COR-L47 (cell line): ENCODE measurements around the gene RPAP3.

ENCODE experiments used
- DNase-seq: peaks from one replicate; lab custom pipeline; 2025; lab: John Stamatoyannopoulos, UW

Gene RPAP3

GRCh38 chr12:47718531-47718930 lies 12.7 kb upstream of the RPAP3 start:
- DNase-seq = no peak

DNA sequence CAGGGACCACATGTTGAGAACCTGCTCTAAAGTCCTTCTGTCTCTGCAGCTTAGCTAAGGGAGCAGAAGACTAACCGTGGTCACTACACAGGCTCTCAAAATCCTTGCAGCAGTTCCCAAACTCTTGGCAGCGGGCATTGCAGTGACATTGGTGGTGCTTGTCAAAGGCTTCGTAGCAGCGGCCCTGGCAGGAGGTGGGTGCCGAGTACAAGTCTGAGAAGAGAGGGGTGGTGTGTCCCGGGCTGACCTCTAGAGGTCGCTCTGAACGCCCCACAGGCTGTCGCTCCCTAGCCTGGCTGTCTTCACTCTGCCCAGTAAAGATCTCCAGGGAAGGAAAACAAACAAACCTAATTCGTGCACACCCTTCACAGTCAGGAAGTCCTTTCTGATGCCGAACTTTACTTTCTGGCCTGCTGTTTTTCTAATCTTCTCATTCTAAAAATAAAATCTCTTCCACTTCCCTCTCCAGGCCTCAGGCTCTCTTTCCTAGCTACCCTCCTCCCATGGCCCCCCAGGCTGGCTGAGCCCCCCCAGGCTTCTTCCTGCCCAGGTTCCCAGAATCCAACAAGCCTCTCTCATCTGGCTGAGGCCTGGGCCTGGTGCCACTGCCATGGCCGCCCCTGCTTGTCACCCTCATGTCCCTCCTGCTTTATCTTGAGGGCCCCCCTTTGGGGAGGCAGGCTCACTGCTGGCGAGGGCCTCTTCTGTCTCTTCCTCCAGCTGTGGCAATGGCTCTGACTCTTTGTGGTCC lies 11.8 kb upstream of the RPAP3 start:
- DNase-seq = peak; percentile 74

GRCh38 chr12:47717046-47717442 lies 11.2 kb upstream of the RPAP3 start:
- DNase-seq = no peak

DNA sequence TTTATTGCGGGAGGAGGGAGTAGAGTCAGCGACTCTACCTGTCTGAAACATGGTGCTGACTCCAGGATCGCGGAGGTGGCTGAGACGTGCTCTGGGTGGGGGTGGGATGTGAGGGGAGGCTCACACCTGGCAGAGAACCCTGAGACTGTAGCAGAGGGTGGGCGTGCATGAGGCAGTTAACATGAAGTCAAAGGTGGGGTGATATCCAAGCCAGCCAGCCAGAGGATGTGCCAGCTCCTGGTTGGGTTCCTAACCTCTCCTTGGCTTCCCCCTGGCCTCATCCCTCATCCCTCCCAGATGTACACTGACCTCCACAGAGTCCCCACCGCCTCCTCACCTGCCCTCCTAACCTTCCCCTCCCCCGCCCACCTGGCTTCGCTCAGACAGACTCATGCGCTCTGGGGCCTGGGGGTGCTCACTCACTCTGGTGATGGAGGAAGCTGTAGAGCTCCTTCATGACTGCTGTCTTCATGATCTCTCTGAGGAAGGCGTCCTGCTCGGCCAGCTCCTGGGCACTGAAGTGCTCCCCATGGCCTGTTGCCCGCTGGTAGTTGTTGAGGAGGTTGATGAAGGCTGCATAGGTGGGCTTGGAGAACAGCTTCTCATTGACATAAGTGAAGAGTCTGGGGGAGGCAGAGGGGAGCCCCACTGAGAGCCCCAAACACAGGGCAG lies 10.2 kb upstream of the RPAP3 start:
- DNase-seq = no peak

- peak; percentile 82 for DNase-seq
Measured at GRCh38 chr12:47715393-47715876, 9.6 kb upstream of the RPAP3 start.

DNA sequence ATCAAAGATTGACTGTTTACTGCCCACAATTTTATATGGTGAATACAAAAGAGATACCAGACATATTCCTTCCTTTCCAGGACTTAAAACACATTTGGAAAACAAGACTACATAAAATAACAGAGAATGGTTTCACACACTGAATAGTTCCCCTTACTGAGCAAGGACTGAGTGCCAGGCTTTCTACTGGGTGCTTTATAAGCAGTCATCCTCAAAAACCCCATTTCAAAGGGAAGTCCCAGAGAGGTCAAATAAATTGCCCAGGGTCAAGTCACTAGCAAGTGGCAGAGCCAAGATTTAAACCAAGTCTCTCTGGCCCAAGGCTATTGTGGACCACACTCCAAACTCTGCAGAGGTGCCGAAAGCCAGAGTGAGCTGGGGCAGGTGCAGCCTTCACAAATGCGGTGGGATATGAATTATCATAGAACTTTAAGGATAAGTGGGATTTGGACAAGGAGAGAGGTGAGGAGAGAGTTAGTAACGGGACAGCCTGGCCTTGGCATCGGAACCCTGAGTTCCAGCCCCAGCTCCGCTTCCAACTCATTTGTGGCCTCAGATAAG lies 9.1 kb upstream of the RPAP3 start:
- no peak for DNase-seq

DNA sequence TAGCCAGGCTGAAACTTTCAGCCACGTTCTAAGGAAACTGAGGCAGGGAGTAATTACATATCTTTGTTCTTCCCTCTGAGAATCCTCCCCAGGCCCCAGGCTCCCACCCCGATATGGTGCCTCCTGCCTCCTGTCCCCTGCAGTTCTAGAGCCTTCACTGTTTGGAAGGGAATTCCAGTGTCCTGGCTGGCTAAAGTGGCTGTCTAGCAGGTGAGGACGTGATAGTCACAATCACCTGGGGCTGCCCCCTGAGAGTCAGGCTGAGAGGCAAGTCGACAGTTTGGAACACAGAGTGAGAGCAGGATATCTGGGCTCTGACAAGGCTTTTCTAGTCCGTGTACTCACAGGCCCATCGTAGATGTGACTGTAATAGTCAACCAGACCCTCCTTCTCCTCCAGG lies 6.3 kb upstream of the RPAP3 start:
- no peak for DNase-seq

DNA sequence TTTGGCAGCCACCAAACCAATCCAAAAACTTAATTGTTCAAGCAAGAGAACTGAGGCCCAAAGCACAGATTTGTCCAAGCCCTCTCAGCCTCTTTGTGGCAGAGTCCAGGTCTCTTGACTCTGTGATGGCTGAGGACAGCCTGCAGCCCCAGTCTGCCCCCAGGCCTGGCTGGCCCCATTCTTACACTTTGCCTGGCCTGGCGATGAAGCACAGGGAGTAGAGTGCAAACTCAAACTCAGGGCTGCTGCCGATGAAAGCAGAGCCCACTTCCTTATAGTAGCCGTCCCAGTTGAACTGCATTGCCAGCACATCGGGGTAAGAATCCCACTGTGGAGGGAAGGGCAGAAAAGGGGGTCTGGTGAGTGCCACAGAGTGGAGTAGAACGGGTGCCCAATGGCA lies 5.6 kb upstream of the RPAP3 start:
- DNase-seq = no peak

DNA sequence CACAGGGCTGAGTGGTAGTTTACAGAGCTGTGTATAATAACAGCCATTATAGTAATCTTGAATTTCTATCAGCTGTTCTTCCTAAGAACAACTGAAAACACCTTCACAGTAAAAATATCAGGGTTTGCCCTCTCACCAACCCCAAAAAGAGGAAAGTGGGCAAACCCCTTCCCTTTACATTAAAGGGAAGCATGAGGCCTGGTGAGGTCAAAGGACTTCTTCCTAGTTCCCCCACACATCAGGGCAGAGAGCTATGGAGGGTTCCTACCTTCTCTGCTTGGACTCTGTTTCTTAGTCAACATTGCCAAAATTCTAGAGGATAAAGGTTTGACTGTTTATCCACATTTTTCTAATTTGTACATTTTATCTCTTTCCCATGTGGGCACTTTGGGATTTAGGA lies 4.4 kb upstream of the RPAP3 start:
- no peak for DNase-seq

- DNase-seq = no peak
Measured at GRCh38 chr12:47709671-47710070, 3.8 kb upstream of the RPAP3 start.

- DNase-seq = no peak
Measured at GRCh38 chr12:47709237-47709636, 3.4 kb upstream of the RPAP3 start.

- DNase-seq = no peak
Measured at GRCh38 chr12:47707905-47708543, 2.2 kb upstream of the RPAP3 start.

GRCh38 chr12:47707355-47707754 lies 1.5 kb upstream of the RPAP3 start:
- DNase-seq = no peak

- no peak for DNase-seq
Measured at GRCh38 chr12:47705229-47705565, 633 bp downstream of the RPAP3 start.

GRCh38 chr12:47704719-47705118 lies 1.1 kb downstream of the RPAP3 start:
- no peak for DNase-seq

DNA sequence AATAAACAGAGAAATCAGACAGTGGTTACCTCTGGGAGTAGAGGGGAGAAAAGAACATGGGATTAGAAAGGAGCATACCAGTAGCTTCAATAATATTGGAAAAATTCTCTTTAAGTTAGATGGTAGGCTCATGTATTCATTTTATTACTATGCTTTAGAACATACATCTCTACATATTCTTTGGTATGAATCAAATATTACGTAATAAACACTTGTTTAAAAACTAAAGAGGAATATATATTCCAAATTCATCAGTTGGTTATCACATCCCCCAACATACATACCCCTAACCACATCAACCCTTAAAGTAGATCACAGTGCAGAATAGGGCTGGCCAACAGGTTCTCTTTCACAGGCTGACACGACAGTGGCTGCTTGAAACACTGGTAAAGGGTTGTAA lies 5.6 kb downstream of the RPAP3 start:
- no peak for DNase-seq

GRCh38 chr12:47698631-47699030 lies 7.2 kb downstream of the RPAP3 start:
- no peak for DNase-seq

- DNase-seq = no peak
Measured at GRCh38 chr12:47698055-47698454, 7.8 kb downstream of the RPAP3 start.

DNA sequence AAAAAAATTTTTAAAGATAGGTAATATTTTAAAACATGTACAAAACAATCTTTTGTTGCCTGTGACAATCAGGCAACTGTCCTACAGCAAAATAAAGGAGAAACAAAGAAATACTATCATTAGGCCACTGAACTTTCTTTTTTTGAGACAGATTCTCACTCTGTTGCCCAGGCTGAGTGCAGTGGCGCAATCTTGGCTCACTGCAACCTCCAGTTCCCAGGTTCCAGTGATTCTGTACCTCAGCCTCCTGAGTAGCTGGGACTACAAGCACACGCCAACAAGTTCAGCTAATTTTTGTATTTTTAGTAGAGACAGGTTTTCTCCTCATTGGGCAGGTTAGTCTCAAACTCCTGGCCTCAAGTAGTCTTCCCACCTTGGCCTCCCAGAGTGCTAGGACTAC lies 16.6 kb downstream of the RPAP3 start:
- DNase-seq = no peak

- DNase-seq = no peak
Measured at GRCh38 chr12:47687636-47688035, 18.2 kb downstream of the RPAP3 start.

- DNase-seq = peak; percentile 18
Measured at GRCh38 chr12:47686645-47687240, 19.1 kb downstream of the RPAP3 start.

DNA sequence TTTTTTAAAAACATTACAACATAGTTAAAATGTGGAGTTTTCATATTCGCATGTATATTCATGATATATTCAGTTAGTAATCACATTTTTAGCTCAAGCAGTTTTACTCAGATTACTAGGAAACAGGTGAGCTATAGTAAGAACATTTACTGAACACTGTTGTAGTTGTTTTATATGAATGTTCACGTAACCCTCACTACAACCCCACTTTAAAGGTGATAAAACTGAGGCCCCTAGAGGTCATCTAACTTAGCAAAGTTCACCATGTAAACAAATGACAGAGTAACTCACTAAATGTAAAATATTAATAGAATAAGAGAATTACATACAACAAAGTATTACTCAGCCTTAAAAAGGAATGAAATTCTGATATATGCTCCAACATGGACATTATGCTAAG lies 26.0 kb downstream of the RPAP3 start:
- no peak for DNase-seq

DNA sequence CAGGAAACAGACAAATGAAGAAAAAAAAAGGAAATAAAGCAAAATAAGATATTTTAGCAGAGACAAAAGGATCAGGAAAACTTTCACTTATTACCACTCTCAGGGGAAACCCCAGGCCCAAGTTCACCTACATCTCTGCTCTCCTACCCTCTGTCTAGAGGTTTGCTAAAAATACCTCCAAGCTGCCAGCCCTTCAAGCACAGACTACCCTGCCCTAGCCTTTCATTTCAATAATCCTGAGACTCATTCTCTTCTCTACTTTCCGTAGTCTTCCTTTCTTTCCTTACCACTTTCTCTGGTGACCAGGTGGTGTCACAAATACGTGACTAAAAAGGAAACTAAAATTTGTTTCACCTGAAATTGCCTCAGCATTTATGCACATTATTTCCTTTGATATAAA lies 33.8 kb downstream of the RPAP3 start:
- DNase-seq = no peak
